NCI-H748 (cell line): ENCODE measurements around the gene TBC1D9.

Experiments used
- DNase-seq: peaks from one replicate; lab custom pipeline; 2025; ENCODE audit not compliant: unreplicated experiment; lab: John Stamatoyannopoulos, UW

TBC1D9 gene

DNA sequence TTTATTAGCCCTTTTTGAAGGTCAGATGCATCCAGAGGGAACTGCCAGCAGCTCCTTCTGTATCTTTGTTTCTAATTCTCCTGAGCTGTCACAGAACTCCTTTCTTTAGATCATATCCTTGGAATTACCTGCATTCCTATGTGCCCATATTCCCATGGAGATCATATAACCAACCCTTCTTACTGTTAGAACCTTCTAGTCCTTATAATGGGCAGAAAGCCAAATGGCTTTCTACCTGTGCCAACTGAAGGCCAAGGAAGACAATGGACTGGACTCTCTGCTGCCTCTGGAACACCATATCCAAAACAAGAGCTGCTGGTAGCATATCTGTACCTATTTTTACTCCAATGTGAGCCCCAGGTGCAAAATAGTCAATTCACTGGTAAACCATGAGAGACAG, 60.7 kb downstream of the TBC1D9 start:
- DNase-seq = no peak

- DNase-seq = no peak
Measured at GRCh38 chr4:140693562-140693961, 62.6 kb downstream of the TBC1D9 start.

DNA sequence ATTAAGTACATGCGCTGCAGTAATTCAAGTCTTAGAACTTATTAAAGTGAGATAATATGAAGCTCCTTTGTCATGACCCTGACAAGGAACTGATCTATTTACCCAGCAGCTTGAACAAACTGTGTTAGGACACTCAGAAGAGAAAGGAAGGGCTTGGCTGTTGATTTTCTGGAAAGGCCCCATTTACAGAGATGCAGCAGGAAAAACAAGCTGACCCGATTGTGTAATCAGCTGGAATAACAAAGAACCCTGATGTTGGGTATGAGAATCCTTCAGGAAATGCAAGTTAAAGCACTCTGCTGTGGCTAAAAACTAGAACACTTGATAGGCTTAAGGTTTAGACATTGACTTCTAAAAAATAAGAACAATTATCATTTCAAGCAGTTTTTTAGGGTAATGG, 64.8 kb downstream of the TBC1D9 start:
- DNase-seq = peak; percentile 40

GRCh38 chr4:140690093-140690492, 66.1 kb downstream of the TBC1D9 start:
- DNase-seq = no peak

DNA sequence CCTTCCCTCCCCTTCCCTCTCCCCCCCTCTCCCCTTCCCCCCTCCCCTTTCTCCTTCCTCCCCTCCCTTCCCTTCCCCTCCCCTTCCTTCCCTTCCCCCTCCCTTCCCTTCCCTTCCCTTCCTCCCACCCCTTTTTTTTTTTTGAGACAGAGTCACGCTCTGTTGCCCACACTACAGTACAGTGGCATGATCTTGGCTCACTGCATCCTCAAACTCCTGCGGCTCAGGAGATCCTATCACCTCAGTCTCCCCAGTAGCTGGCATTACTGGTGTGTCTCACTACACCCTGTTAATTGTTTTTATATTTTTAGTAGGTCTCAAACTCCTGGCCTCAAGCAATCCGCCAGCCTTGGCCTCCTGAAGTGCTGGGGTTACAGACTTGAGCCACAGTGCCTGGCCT, 66.6 kb downstream of the TBC1D9 start:
- no peak for DNase-seq

DNA sequence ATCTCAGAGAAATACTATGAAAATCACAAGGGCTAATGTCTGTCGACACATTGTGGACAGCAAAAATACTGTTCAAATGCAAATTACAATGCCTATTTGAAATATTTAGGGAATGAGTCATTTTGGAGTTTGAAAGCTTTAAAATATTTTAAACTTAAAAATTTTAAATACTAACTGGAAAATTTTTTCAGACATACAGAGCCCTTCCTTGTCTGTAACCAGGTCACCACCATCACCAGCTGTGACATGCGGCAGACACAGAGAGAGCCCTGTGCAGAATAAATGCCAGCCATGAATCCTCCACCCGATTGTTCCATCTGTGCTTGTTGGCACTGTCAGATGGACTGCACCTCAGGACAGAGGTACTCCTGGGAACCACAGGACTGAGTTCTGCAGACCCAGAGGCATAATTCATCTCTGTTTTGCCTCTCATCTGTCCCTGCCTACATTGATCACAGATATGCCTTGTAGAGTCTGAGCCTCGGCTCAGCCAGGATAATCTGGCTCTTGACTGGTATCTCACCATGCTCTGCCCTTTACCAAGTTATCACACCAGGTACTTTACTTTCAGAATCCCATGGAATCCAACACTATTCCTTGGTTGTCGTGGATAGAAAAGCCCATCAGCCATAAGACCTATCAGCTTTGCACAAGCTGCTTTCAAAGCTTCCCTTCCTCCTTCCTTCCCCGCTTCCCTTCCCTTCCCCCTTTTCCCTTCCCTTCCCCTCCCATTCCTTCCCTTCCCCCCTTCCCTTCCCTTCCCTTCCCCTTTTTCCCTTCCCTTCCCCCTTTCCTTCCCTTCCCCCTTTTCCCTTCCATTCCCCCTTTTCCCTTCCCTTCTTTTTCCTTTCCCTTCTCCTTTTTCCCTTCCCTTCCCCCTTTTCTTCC, 67.2 kb downstream of the TBC1D9 start:
- no peak for DNase-seq

DNA sequence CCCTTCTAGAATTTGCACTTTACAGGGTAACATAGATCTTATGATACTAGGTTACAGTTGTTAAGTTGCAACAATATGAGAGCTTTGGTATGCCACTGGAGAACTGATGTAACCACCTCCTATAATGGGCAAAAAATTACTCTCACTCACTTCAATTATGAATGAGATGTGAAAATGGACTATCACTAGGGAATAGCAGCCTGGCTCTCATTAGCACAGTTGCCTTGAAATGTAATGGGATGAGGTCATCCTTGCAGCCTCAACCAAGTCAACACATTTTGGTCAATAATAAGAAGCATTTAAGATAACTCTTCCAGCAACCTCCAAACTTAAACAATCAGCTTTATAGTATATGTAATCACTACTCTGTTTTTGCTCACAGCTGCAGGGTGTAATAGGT, 69.4 kb downstream of the TBC1D9 start:
- DNase-seq = no peak

DNA sequence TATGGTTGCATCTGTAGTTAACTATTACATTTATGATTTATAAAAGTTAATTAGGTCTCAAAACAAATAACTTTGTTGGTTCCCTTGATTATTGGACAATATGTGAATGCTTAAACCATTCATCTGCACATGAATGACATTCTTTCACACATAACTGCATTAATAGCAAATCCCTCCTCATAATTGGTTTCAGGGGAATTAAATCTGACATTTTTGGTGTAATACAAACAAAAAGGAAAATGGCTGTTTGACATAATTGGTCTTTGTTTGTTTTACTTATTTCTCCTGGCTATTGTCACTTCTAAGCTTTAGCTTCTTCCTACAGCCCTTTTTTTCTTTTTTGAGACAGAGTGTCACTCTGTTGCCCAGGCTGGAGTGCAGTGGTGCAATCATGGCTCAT, 71.9 kb downstream of the TBC1D9 start:
- DNase-seq = no peak

DNA sequence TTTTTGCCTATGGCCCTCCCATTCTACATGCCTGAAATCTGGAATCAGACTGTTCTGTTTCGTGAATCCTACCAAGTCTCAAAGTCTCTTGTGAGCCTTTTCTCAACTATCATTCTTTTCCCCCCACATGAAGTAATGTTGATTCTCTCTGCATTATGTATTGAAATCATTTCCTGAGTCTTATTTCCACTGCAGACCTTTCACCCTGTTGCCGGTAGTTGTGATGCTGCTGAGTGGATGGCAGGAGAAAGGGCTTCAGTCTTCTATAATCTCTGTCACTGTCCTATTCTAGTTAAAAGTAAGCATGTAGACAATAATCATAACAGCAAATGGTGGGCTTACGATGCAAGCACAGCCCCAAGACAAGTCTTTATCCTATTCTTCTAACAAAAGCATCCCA, 75.0 kb downstream of the TBC1D9 start:
- no peak for DNase-seq

DNA sequence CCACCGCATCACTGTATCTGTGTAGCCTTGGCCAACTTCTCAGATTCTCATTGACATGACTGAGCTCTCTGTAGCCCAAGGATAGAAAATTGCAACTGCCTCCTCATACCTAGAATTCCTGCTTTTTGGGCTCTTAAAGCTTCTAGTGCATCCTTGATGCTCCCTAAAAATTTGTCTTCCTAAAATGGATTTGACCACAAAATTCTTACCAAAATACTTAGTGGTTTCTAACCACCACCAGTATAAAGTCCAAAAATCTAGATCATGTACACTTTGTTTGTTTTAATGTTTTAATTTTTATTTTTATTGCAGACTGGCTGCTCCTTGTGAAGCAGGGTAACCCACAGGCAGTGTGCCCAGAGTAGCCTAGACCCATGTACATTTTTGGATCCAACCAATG, 75.5 kb downstream of the TBC1D9 start:
- no peak for DNase-seq

GRCh38 chr4:140679576-140679975, 76.6 kb downstream of the TBC1D9 start:
- DNase-seq = no peak

DNA sequence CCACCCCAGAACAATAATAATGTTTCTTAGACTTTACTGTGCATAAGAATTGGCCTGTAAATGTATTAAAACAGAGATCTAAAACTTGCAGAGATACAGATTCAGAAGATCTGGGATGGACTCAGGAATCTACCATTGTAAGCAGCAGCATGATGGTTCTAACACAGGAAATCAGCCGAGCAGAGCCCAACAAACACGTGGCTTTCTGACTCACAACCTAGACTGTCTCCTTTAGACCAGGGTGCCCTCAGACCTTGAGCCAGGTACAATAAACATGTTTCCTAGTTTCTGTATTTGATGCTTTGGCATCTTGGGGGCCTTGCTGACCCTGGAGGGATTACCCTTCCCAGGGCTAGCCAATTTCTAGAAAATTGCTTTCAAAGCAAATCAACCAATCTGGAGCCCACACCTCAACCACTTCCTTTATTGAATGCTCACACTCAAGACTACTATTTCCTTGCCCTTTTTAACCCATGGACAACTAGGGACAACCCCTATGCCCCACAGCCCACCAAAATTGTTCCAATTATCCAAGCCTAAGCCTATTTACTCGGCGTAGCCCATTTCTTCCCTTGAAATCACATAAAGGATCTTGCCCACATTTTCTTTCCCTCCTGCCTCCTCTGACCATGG, 80.5 kb downstream of the TBC1D9 start:
- DNase-seq = no peak

GRCh38 chr4:140673729-140674128, 82.5 kb downstream of the TBC1D9 start:
- no peak for DNase-seq

- DNase-seq = no peak
Measured at GRCh38 chr4:140672416-140672815, 83.8 kb downstream of the TBC1D9 start.

GRCh38 chr4:140668111-140668510, 88.1 kb downstream of the TBC1D9 start:
- DNase-seq = no peak

DNA sequence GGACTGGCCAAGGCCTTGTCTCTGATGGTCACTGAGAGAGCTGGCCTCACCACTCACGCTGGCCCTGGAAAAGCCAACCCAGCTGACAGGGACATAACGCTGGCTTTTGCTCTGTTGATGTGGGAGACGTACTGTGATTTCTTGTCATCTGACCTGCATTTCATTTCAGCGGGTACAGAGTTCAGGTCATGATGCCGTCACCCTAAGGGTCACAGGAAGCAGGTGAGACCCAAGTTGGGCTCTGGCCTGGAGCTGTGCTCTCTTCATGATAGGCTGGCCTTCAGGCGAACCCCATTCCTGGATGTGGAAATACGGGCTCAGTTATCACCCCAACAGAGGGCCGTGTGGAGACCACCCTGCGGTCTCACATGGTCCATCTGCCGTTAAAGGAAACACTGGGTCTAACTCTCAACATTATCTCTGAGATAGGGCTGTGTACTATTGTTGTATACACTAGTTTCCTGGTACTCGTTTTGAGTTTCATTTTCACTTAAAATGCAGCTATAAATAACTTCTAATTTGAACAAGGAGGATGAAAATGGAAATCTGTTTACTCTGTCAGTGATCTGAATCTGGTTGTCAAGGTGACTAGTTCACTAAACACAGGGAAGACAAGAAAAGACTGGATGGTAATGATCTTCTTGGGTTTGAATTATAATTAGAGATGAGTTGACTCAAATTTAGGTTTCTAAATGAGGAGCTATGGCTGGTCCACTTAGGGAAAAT, 89.1 kb downstream of the TBC1D9 start:
- peak; percentile 49 for DNase-seq

GRCh38 chr4:140662082-140662869, 93.9 kb downstream of the TBC1D9 start:
- DNase-seq = no peak

GRCh38 chr4:140661550-140661949, 94.6 kb downstream of the TBC1D9 start:
- no peak for DNase-seq

DNA sequence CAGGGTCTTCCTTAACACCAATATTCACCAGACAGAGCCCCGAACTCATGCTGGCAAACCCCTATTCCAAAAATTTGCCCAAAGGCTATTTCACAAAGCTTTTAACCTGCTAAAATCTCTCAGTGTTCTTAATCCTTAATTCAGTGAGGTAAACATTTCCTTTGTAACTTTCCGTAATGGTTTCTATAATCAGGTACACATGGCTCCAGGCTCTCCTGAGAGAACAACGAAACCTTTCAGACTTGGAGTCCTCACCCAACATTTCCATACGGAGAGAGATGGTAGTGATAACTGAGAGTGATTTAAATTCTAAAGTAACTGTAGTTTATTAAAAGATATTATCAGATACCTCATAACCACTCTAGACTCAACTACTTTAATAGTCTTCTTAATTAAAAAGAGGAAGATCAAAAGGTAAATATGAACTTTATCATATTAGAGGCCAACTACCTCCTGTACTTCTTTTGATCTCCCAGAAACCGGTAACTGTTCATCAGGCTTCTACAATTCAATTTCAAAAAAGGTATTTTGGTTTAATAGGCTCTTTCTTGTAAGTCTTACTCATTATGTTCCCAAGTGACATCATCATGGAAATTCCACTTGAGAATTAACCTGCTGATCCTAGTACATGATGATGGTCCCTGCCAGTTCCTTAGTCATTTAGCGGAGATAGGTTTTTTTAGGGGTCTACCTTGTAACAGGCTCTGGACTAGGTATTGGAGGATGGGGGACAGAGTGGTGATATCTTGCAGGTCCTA, 96.1 kb downstream of the TBC1D9 start:
- no peak for DNase-seq

GRCh38 chr4:140654495-140654814, 101.7 kb downstream of the TBC1D9 start:
- DNase-seq = no peak
